ENCODE measurements around the gene SPTBN1. TPM values are rescaled to one million over a fixed set of nuclear protein-coding genes. Genes with fewer than 3 reads are reported as not detected.
A peak's percentile ranks its signal among the peaks of the same experiment; 100 is the strongest.

The SPTBN1 gene
- total and polyA plus RNA-seq, 2 of the 13 experiments (the other 11 are each of a cell fraction or from before 2014, with no cell fraction given), result 123 to 299 TPM

GRCh38 chr2:54630858-54631497 is 174.9 kb downstream of the SPTBN1 start:
- ATAC-seq, result no peak
- H3K27me3 ChIP-seq (ENCODE audit: control insufficient read depth in 1 of 2, insufficient read depth in 2 of 2, low read length in 2 of 2), result no peaks in the 10 kb centered on the region
- in situ Hi-C loops (cut with HindIII; ENCODE audit: extremely low pct_ligation_motif_present, low pct_unique_long_range_greater_than_20kb) (no loop called here), intact Hi-C loops (cut with micrococcal nuclease; ENCODE audit: unreplicated experiment) (loop anchor here (5.0 kb wide), 1 partner anchor 74 kb away; no protein-coding TSS in a partner anchor)
- no peaks in the 10 kb centered on the region for H3K9me3 ChIP-seq (ENCODE audit: low read length)
- WGBS (ENCODE audit: low lambda C conversion rate), result 96% methylated on average over 29 of the region's 30 CpGs
- peaks cover 31% of the 10 kb centered on the region for H4K20me1 ChIP-seq (ENCODE audit: insufficient read depth, low read length)
- H3K4me2 ChIP-seq (ENCODE audit: low read depth, low read length), result no peak overlapping the region
- no peak overlapping the region for H3K9ac ChIP-seq (ENCODE audit: insufficient read depth, low read depth, low read length)
- H2AFZ ChIP-seq (ENCODE audit: low read length), result no peak overlapping the region
- ChIA-PET CTCF (ENCODE audit: low intra/inter-chr PET ratio, low total read pairs) (no interaction called here), POLR2A (interaction anchor here (1.5 to 3.3 kb wide), 3 partner anchors 12 to 73 kb away, joined by 4 to 20 read pairs (median 4); no protein-coding TSS in a partner anchor)
- peaks cover 32% of the 10 kb centered on the region for H3K4me1 ChIP-seq (ENCODE audit: insufficient read depth, low read length)
- H3K79me2 ChIP-seq (ENCODE audit: insufficient read depth, low read length), result peaks cover 27% of the 10 kb centered on the region
- no peak for DNase-seq (ENCODE audit: low spot score)
- peaks cover 79 to 97% of the 10 kb centered on the region in 2 experiments for H3K36me3 ChIP-seq (replicated peaks in 1 of 2; ENCODE audit: control insufficient read depth in 1 of 2, insufficient read depth in 2 of 2, low read length in 2 of 2)
- H3K27ac ChIP-seq (ENCODE audit: extremely low read length, insufficient read depth, low read length), result peak overlapping the region; percentile 32
- BruUV-seq (replicated peaks), result TSS peak; percentile 30
- H3K4me3 ChIP-seq (replicated peaks in 1 of 3; ENCODE audit: insufficient read depth in 1 of 3, low read depth in 2 of 3, low read length in 3 of 3), result no peak overlapping the region
- FAIRE-seq, result no peak
- TF ChIP-seq PRPF4 (IDR thresholded peaks at IDR 0.05; ENCODE audit: low read depth, low read length, poor library complexity, severe bottlenecking) (no peak), ZNF382 (CRISPR knock-in tag; IDR thresholded peaks at IDR 0.05; ENCODE audit: borderline replicate concordance) (no peak), ZFP90 (CRISPR knock-in tag; IDR thresholded peaks at IDR 0.05; ENCODE audit: borderline replicate concordance) (no peak), ZNF616 (CRISPR knock-in tag; IDR thresholded peaks at IDR 0.05; ENCODE audit: low read depth) (no peak), FIP1L1 (IDR thresholded peaks at IDR 0.05; ENCODE audit: borderline replicate concordance, insufficient read depth, low read depth, low read length) (no peak), MED13 (CRISPR knock-in tag; IDR thresholded peaks at IDR 0.05) (no peak), ZIK1 (CRISPR knock-in tag; IDR thresholded peaks at IDR 0.05; ENCODE audit: borderline replicate concordance, low read depth) (0 out of 2 replicates have a peak, but pooled peaks have one; percentile 33), CCDC6 (CRISPR knock-in tag; IDR thresholded peaks at IDR 0.05) (peak; percentile 40; the same call in 1 of the 2 replicates), ZNF577 (CRISPR knock-in tag; IDR thresholded peaks at IDR 0.05; ENCODE audit: borderline replicate concordance, low read depth) (no peak), RCOR2 (CRISPR knock-in tag; IDR thresholded peaks at IDR 0.05) (no peak), ZNF33B (CRISPR knock-in tag; IDR thresholded peaks at IDR 0.05) (no peak), E2F5 (CRISPR knock-in tag; conservative IDR thresholded peaks at IDR 0.05) (no peak), BRD4 (CRISPR knock-in tag; IDR thresholded peaks at IDR 0.05) (0 out of 2 replicates have a peak, but pooled peaks have one; percentile 37)
- TF ChIP-seq, protein P1, sequence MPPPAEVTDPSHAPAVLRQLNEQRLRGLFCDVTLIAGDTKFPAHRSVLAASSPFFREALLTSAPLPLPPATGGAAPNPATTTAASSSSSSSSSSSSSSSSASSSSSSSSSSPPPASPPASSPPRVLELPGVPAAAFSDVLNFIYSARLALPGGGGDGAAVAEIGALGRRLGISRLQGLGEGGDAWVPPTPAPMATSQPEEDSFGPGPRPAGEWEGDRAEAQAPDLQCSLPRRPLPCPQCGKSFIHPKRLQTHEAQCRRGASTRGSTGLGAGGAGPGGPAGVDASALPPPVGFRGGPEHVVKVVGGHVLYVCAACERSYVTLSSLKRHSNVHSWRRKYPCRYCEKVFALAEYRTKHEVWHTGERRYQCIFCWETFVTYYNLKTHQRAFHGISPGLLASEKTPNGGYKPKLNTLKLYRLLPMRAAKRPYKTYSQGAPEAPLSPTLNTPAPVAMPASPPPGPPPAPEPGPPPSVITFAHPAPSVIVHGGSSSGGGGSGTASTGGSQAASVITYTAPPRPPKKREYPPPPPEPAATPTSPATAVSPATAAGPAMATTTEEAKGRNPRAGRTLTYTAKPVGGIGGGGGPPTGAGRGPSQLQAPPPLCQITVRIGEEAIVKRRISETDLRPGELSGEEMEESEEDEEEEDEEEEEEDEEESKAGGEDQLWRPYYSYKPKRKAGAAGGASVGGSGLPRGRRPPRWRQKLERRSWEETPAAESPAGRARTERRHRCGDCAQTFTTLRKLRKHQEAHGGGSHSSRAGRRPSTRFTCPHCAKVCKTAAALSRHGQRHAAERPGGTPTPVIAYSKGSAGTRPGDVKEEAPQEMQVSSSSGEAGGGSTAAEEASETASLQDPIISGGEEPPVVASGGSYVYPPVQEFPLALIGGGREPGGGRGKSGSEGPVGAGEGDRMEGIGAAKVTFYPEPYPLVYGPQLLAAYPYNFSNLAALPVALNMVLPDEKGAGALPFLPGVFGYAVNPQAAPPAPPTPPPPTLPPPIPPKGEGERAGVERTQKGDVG (CRISPR knock-in tag; IDR thresholded peaks at IDR 0.05; ENCODE audit: borderline replicate concordance), result 0 out of 2 replicates have a peak, but pooled peaks have one; percentile 23
- TF ChIP-seq, protein P2, sequence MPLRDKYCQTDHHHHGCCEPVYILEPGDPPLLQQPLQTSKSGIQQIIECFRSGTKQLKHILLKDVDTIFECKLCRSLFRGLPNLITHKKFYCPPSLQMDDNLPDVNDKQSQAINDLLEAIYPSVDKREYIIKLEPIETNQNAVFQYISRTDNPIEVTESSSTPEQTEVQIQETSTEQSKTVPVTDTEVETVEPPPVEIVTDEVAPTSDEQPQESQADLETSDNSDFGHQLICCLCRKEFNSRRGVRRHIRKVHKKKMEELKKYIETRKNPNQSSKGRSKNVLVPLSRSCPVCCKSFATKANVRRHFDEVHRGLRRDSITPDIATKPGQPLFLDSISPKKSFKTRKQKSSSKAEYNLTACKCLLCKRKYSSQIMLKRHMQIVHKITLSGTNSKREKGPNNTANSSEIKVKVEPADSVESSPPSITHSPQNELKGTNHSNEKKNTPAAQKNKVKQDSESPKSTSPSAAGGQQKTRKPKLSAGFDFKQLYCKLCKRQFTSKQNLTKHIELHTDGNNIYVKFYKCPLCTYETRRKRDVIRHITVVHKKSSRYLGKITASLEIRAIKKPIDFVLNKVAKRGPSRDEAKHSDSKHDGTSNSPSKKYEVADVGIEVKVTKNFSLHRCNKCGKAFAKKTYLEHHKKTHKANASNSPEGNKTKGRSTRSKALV (CRISPR knock-in tag; IDR thresholded peaks at IDR 0.05), result no peak
